Brain microvascular endothelial cell (primary cell): ENCODE measurements around the gene RP2.

Experiments used
- DNase-seq: peaks from one replicate; pipeline ENCODE4 v3.0.0-alpha.2; 2020
- H3K27ac ChIP-seq: fragments of 250-450 bp; sonication (Bioruptor Pico); 2 replicates; pipeline ENCODE4 v1.5.1; 2020; ENCODE audit warnings: mild to moderate bottlenecking, moderate library complexity
- H3K27me3 ChIP-seq: fragments of 250-450 bp; sonication (Bioruptor Pico); replicated peaks from 2 replicates; pipeline ENCODE4 v1.5.1; 2020; ENCODE audit warnings: mild to moderate bottlenecking
- H3K36me3 ChIP-seq: fragments of 250-450 bp; sonication (Bioruptor Pico); replicated peaks from 2 replicates; pipeline ENCODE4 v1.5.1; 2020; ENCODE audit warnings: mild to moderate bottlenecking
- H3K4me3 ChIP-seq: 2 replicates; pipeline ENCODE4 v1.5.1; 2011; ENCODE audit warnings: low read depth, mild to moderate bottlenecking, control low read depth, low read length, moderate library complexity
- CTCF ChIP-seq: IDR thresholded peaks from 2 replicates; pipeline ENCODE4 v1.5.1; 2011; ENCODE audit warnings: low read depth, mild to moderate bottlenecking, moderate library complexity, low read length, control low read depth, inconsistent platforms; ENCODE audit errors: missing control alignments
- in situ Hi-C: cut with HindIII; loops from 2 replicates; pipeline ENCODE4 v1.10.0; 2017; ENCODE audit warnings: low sequenced_read_pairs, low pct_ligation_motif_present

Gene RP2

GRCh38 chrX:46838486-46838870 is 1.6 kb downstream of the RP2 start:
- H3K36me3 ChIP-seq = no peaks in the 10 kb centered on the region
- DNase-seq = no peak
- H3K27ac ChIP-seq = peak overlapping the region; percentile 93
- TF ChIP-seq CTCF = no peak
- in situ Hi-C loops = no loop called here
- H3K4me3 ChIP-seq = peak overlapping the region; percentile 81
- no peaks in the 10 kb centered on the region for H3K27me3 ChIP-seq

GRCh38 chrX:46838974-46839480 is 2.2 kb downstream of the RP2 start:
- TF ChIP-seq CTCF = no peak
- no peak for DNase-seq
- Histone ChIP-seq H3K36me3 (no peaks in the 10 kb centered on the region), H3K27ac (peak overlapping the region; percentile 93), H3K4me3 (no peak overlapping the region), H3K27me3 (no peaks in the 10 kb centered on the region)
- in situ Hi-C loops = no loop called here

- in situ Hi-C loops = no loop called here
- H3K27me3 ChIP-seq = no peaks in the 10 kb centered on the region
- DNase-seq = no peak
- TF ChIP-seq CTCF = no peak
- no peak overlapping the region for H3K4me3 ChIP-seq
- peak overlapping the region; percentile 93 for H3K27ac ChIP-seq
- no peaks in the 10 kb centered on the region for H3K36me3 ChIP-seq
These were observed 4.1 kb downstream of the RP2 start for GRCh38 chrX:46840946-46841345.

- H3K27me3 ChIP-seq = no peaks in the 10 kb centered on the region
- peak; percentile 8 for DNase-seq
- in situ Hi-C loops = no loop called here
- no peaks in the 10 kb centered on the region for H3K36me3 ChIP-seq
- H3K27ac ChIP-seq = no peak overlapping the region
- no peak for TF ChIP-seq CTCF
- no peak overlapping the region for H3K4me3 ChIP-seq
These were observed 4.5 kb downstream of the RP2 start for GRCh38 chrX:46841346-46841745.

- no peak for DNase-seq
- TF ChIP-seq CTCF = no peak
- Histone ChIP-seq H3K4me3 (no peak overlapping the region), H3K27ac (no peak overlapping the region), H3K36me3 (no peaks in the 10 kb centered on the region), H3K27me3 (no peaks in the 10 kb centered on the region)
- in situ Hi-C loops = no loop called here
These were observed 8.1 kb downstream of the RP2 start for GRCh38 chrX:46844913-46845312.

- in situ Hi-C loops = no loop called here
- Histone ChIP-seq H3K27me3 (no peaks in the 10 kb centered on the region), H3K4me3 (no peak overlapping the region), H3K27ac (peak overlapping the region; percentile 33), H3K36me3 (no peaks in the 10 kb centered on the region)
- DNase-seq = peak; percentile 32
- TF ChIP-seq CTCF = no peak
These were observed 13.1 kb downstream of the RP2 start for GRCh38 chrX:46849933-46850332.
